D721Med (cell line): ENCODE data around the gene ZBTB7C.
A peak's percentile ranks its signal among the peaks of the same experiment; 100 is the strongest.

Source experiments
- DNase-seq: peaks from one replicate; pipeline ENCODE4 v3.0.0; 2011; ENCODE audit warnings: low spot score; ENCODE audit not compliant: insufficient read length
- FAIRE-seq: peaks from 2 replicates; lab custom pipeline; 2011; peaks lifted over from hg19 to GRCh38; lab: Jason Lieb, UNC
- TF ChIP-seq, protein P1 (sequence below): IDR thresholded peaks from 2 replicates; pipeline ENCODE4 v1.5.1; 2012; ENCODE audit warnings: mild to moderate bottlenecking, control low read depth; ENCODE audit not compliant: insufficient read depth; ENCODE audit errors: missing control alignments

Gene ZBTB7C

GRCh38 chr18:48059455-48060010 lies 349.6 kb downstream of the ZBTB7C start:
- FAIRE-seq (no peak), DNase-seq (no peak)
- TF ChIP-seq, protein P1, sequence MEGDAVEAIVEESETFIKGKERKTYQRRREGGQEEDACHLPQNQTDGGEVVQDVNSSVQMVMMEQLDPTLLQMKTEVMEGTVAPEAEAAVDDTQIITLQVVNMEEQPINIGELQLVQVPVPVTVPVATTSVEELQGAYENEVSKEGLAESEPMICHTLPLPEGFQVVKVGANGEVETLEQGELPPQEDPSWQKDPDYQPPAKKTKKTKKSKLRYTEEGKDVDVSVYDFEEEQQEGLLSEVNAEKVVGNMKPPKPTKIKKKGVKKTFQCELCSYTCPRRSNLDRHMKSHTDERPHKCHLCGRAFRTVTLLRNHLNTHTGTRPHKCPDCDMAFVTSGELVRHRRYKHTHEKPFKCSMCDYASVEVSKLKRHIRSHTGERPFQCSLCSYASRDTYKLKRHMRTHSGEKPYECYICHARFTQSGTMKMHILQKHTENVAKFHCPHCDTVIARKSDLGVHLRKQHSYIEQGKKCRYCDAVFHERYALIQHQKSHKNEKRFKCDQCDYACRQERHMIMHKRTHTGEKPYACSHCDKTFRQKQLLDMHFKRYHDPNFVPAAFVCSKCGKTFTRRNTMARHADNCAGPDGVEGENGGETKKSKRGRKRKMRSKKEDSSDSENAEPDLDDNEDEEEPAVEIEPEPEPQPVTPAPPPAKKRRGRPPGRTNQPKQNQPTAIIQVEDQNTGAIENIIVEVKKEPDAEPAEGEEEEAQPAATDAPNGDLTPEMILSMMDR = no peak

GRCh38 chr18:48058486-48058885 lies 350.7 kb downstream of the ZBTB7C start:
- TF ChIP-seq, protein P1 = no peak
- DNase-seq = no peak
- no peak for FAIRE-seq

GRCh38 chr18:48057018-48057417 lies 352.2 kb downstream of the ZBTB7C start:
- peak; percentile 76 for FAIRE-seq
- no peak for DNase-seq
- TF ChIP-seq, protein P1 = no peak

- TF ChIP-seq, protein P1 = no peak
- DNase-seq (no peak), FAIRE-seq (no peak)
Measured at GRCh38 chr18:48055351-48055750, 353.8 kb downstream of the ZBTB7C start.

DNA sequence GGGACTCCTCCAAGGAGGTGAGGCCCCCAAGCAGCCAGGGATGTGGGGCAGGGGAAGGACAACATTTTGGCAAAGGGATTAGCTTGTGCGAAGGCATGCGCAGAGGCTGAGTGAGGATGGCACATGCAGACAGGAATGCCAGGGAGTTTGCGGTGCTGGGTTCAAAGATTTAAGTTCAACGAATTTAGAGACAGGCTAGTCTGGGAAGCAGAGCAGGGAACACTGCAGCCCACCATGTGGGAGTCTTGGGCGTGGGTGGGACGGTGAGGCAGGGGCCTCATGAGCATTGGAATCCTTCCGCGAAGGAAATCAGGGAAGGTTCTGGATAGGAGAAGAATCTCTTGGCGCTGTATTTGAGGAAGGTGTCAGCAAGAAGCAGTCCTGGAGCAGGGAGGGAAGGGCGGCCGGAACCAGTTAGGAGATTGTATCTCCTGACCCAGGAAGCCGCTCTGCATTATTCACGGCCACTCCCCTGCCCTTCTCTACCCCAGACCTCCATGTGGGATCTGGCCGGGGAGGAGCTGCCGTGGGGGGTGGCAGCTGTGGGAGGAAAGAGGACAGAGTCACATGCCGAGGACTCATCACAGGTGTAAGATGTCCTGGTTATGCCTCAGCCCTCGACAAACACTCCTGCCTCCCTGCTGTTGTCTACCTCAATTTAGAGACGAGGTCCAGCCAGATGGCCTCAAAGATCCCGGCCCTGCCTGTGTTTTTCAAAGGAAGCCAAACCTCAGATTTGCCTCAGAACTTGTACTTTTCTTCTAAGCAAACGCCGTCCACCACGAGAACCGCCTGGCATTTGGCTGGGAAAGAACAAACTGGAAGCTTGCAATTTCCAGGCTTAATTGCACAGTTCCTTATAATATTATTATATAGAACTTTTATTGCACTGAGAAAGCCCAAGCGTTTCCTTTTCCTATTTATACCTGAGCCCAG lies 355.0 kb downstream of the ZBTB7C start:
- DNase-seq (no peak), FAIRE-seq (no peak)
- TF ChIP-seq, protein P1 = no peak

DNA sequence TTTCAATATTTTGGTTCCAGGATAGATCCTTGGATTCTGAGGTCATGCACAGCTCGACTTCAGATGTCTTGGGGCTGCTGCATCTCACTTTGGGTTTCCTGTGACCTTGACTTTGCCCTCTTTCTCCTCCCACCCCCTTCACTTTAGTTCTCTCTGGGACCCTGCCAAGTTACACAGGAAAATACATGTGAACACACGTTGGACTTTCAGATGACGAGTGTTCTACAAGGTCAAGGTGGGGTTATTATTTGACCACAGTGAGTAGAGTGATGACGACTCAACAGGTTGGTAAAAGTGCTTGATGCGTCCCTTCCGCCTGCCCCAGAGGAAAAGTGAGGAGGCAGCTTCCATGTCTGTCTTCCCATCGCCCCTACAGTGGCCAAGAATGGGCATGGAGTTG lies 356.3 kb downstream of the ZBTB7C start:
- no peak for DNase-seq
- no peak for FAIRE-seq
- TF ChIP-seq, protein P1 = no peak
